GM18909 (cell line): ENCODE measurements around the gene FALEC.
"Not testable (repeated sequence)": the region's sequence is repeated elsewhere in the genome, so short reads cannot be mapped to it uniquely, and the experiment has no call there.

Source experiments
- ATAC-seq: cut with Tn5 transposase; IDR thresholded peaks from one replicate; pipeline ENCODE4 v1.9.1; 2021; ENCODE audit warnings: mild to moderate bottlenecking; ENCODE audit not compliant: unreplicated experiment, poor library complexity

The FALEC gene

GRCh38 chr1:150567717-150568593 lies 52.4 kb downstream of the FALEC start:
- ATAC-seq = peak; percentile 23

- no peak for ATAC-seq
Measured at GRCh38 chr1:150568594-150568966, 53.0 kb downstream of the FALEC start.

GRCh38 chr1:150572918-150573647 lies 57.5 kb downstream of the FALEC start:
- no peak for ATAC-seq

DNA sequence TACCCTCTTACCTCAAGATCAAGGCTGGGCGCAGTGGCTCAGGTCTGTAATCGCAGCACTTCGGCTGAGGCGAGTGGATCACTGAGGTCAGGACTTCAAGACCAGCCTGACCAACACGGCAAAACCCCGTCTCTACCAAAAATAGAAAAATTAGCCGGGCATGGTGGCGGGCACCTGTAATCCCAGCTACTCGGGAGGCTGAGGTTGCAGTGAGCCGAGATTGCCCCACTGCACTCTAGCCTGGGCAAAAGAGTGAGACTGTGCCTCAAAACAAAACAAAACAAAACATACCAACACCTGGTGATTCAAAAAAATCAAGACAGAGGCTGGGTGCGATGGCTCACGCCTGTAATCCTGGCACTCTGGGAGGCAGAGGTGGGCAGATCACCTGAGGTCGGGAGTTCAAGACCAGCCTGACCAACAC lies 58.1 kb downstream of the FALEC start:
- not testable (repeated sequence) for ATAC-seq

DNA sequence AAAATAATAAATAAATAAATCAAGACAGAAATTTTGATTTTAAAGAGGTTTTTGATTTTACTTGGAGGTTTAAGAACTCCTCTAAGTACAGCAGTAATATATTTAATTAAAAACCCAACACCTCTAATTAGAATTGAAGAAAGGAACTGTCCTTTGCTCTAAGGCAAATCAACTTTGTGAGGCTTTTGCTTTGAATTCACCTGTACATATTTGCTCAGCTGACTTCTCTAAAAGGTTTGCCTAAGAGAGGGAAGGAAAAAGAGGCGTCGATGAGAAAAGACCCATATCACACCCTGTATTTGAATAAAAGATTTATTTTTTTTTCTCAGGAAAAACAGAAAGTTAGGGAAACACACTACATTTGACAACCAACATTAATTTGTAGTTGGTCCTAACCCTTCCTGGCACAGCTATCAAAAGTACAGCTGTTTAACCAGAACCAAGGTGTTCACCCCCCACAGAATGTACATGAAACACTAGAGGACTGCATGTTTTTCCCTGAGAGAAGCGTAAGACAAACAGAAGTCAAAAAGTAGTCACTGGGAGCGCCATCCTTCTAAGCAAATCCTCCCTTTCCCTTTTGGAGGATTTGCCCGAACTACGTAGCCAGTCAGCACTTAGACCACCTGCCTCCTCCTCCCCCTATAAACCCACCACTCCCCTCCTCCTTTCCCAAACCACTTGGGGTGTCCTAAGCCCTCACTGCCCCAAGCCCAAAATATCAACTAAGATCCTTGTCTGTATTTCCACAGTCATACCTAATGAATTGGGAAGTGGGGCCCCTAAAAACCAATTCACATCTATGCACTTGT lies 58.9 kb downstream of the FALEC start:
- no peak for ATAC-seq

DNA sequence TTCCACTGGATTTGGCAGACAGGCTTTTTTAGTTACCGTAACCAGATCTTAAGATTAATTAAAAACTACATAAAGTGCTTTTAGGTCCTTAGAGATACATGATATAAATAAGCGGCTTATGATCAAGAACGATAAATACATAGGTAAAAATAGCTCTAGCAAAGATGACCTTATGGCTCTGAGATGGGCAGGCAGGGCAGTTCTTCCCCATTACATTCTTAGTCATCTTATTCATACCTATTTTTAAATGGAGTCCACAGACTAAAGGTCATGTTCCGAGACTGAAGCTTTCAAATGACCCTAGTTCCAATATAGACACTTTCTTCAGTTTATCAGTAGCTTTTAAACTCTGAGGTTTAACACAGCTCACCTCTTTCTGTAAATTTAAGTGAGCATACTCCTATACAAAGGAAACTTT lies 59.5 kb downstream of the FALEC start:
- ATAC-seq = no peak

DNA sequence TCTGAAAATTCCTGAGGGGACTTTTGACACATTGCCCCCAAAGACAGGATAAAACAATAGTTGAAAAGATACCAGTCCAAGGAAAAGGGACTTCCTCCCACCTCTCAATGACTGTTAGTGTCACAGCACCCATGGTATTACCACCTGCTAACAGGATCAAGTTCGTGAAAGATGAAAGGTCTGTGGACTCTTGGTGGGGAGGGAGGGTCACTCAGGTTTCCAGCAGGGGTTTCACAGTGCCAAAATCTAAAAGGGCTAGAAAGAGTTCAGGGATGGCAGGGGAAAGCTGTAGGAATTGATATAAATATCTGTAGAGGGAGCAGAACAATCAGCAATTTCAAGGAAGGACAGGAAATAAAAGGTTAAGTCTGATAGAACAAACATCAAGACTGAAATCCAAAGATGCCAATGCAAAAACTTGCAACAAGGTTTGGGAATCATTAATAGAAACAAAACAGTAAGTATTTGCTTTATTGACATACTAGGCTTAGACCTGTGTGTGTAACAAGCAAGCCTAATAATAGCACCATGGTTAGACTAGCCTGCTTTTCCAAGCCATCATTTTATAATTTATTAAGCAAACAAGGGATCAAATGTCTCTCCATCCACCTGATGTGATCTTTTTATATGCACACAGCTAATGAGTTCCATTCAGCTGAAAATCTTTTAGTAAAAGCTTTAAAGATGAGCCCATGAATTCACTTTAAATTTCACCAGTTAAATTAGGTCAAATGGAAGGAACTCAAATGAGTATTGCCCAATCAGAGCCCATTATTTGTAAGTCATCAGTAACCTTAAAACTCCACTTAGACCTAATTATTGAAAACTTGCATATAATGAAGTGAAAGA lies 60.2 kb downstream of the FALEC start:
- no peak for ATAC-seq

DNA sequence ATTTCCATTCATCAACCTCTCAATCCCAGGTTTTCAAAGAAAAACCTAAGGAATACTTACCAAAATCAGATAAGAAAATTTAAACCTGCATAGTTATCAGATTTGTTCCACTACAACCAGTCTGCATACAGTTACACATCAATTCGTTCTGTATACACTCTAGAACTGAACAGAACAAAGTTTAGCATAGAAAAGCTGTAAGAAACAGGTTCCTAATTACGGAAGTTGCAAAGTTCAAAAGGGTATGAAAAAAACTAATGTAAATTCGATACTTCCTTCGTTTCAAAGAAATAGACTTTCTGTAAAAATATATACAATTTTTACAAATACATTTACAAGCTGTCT lies 60.8 kb downstream of the FALEC start:
- ATAC-seq = no peak

- ATAC-seq = no peak
Measured at GRCh38 chr1:150576794-150577556, 61.4 kb downstream of the FALEC start.

DNA sequence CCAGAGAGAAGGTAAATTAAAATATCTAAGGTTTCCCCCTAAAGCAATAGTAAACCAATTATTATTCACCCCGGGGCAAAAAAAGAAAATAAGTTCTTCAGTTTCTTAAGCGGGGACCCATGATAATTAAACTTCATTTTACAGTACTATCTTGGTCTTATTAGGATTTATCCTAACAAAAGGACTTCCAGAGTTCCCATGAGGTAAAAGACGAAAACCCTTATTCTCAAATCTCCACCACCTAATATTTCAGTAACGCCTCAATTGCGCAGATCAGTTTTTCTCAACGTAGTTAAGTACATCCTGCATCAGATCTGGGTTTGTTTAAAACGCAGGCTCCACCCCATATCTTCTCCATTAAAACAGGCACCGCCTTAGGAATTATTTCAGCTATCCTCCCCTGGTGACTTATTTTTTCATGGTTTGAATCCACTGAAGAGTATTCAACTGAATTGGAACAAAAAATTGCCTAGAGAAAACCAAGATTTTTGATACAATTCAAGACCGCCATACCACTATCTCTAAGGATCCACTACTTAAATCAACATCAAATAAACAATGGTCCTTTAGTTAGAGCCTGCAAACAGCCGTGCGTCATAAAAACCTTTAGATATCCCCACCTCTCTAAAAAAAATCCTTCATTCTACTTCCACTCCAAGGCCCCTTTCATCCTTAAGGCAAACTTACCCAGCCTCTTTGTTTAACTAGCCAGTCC lies 62.2 kb downstream of the FALEC start:
- no peak for ATAC-seq

DNA sequence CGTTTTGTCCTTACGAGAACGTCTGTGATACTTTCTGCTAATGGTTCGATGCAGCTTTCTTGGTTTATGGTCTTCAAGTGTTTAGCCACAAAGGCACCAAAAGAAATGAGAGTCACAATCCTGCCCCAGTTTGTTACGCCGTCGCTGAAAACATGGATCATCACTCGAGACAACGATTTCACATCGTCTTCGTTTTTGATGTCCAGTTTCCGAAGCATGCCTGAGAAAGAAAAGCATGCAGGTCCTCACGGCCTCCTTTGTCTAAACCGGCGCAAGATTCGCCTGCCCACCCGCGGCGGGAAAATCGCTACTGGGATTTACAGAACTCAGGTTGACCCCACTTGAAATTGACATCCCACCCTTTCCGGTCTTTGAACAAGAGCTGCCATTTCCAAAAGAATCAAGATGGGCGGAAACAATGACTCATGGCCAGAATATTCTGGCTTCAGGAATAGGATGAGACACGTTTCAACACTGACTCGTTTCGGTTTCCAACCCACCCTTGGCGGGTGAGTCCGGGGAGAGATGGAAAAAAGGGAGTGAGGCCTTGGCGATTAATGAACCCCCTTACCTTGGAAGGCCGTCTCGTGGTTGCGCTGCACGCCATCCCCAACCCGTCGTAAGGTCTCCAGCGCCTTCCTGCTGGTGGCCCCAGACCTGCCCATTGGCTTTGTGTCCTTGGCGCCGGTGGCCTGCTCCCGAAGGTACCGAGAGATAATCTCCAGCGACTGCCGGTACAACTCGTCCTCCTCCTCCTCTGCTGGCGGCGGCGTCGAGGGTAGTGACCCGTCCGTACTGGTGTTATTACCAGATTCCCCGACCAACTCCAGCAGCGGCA lies 62.9 kb downstream of the FALEC start:
- ATAC-seq = no peak

DNA sequence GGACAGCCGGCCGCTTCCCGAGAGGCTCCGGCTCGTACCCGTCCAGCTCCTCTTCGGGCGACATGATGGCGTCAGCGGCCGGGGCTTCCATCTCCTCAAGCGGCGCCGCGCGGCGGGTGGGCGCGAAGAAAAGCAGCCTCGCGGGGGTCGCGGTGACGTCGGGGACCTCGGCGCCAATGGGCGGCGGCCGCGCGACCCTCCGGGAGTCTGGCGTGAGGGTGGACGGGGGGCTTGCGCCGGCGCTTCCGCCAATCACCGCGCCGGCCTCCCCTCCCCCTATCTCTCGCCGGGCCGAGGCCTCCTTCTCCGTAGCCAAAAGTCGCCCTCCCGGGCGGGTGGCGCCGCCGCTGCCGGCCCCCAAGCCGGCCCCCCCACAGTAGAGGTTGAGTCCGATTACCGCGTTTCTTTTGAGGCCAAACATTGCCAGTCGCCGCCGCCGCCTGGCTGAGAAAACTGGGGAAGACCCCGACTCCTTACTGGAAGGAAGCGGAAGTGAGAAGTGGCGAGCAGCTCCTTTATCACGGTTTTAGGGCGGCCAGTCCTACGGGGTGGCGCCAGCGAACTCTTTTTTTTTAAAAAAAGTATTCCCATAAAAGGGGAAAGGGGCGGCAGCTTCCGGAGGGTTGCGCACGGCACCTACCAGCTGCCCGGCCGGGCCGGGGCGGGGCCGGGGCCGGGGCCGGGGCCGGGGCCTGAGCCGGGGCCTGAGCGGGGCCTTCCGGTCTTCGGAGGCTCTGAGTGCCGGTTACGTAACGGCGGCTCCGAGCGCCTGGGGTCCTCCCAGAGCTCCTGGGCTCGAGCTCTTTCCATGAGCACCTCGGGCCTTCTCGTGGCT lies 63.8 kb downstream of the FALEC start, which contains the start of gene MCL1:
Gene MCL1, minus strand, starts transcription at position 501 of the 835 bp plus-strand sequence. Its CDS starts 80 bp downstream, at position 421.
- peak; percentile 94 for ATAC-seq

- peak; percentile 4 for ATAC-seq
Measured at GRCh38 chr1:150579945-150580642, 64.5 kb downstream of the FALEC start.

- ATAC-seq = not testable (repeated sequence)
Measured at GRCh38 chr1:150580966-150581365, 65.4 kb downstream of the FALEC start.

DNA sequence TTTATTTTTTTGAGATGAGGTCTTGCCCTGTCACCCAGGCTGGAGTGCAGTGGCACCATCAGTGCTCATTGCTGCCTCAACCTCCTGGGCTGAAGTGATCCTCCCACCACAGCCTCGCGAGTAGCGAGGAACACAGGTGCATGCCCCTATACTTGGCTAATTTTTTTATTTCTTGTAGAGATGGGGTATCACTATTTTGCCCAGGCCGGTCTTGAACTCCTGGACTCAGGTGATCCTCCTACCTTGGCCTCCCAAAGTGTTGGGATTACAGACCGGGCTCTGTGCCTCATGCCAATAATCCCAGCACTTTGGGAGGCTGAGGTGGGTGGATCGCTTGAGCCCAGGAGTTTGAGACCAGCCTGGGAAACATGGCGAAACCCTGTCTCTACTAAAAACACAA lies 65.9 kb downstream of the FALEC start:
- not testable (repeated sequence) for ATAC-seq

DNA sequence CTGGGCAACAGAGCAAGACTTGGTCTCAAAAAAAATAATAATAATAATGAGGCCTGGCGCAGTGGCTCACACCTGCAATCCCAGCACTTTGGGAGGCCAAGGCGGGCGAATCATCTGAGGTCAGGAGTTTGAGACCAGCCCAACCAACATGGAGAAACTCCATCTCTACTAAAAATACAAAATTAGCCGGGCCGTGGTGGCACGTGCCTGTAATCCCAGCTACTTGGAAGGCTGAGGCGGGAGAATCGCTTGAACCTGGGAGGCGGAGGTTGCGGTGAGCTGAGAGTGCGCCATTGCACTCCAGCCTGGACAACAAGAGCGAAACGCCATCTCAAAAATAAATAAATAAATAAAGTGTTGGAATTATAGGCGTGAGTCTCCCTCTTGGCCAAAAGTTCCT lies 66.4 kb downstream of the FALEC start:
- not testable (repeated sequence) for ATAC-seq
